GM19099 (cell line): Measurements from ENCODE around the gene CELF5.

Source experiments
- POLR2A ChIP-seq: IDR thresholded peaks from 3 replicates; pipeline ENCODE4 v1.6.1; 2011; ENCODE audit warnings: low read depth; ENCODE audit not compliant: insufficient read length; ENCODE audit errors: extremely low read depth

Gene CELF5

DNA sequence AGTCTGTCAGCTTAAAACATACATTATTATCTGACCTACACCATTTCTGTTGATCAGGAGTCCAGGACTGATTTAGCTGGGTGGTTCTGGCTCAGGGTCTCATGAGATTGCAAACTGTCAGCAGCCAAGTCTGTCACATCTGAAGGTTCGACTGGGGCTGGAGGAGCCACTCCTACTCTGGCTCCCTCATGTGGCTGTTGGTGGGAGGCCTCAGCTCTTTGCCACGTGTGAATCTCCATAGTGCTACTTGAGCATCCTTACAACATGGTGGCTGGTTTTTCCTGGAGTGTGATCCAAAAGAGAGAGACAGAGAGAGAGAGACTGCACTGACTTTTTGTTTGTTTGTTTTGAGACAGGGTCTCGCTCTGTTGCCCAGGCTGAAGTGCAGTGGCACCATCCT lies 78.3 kb downstream of the CELF5 start:
- no peak for TF ChIP-seq POLR2A

DNA sequence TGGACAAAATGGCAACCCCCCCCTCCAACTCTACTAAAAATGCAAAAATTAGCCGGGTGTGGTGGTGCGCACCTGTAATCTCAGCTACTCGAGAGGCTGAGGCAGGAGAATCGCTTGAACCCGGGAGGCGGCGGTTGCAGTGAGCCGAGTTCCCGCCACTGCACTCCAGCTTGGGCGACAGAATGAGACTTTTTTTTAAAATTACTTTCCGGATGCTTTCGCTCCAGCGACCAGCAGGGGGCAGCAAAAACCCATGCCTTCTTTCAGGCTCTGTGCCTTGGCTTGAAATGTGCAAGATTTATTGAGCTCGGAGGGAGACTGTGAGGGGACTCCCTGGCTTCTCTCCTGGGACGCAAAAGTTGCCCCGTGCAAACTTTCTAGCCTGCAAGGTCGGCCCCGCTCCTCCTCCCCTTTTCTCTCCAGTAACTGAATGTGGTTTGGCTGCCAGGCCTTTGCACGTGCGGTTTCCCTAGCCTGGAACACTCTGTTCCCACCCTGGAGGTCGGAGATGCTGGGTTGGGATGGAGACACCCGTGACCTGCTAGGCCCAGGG lies 80.5 kb downstream of the CELF5 start:
- TF ChIP-seq POLR2A = no peak

DNA sequence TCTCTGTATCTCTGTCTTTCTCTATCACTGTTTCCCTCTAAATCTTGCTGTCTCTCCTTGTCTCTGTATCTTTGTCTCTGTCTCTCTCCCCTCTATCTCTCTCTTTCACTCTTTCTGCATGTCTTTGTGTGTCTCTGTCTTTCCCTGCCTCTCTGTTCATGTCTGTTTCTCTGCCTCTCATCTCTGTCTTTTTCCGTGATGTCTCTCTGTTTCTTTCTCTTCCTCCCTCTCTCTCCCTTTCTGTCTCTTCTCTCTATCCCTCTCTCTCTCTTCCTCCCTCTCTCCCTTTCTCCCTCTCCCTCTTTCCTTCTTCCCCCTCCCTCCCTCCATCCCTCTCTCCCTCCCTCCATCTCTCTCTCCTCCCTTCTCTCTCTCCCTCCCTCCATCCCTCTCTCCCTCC lies 85.3 kb downstream of the CELF5 start:
- no peak for TF ChIP-seq POLR2A

DNA sequence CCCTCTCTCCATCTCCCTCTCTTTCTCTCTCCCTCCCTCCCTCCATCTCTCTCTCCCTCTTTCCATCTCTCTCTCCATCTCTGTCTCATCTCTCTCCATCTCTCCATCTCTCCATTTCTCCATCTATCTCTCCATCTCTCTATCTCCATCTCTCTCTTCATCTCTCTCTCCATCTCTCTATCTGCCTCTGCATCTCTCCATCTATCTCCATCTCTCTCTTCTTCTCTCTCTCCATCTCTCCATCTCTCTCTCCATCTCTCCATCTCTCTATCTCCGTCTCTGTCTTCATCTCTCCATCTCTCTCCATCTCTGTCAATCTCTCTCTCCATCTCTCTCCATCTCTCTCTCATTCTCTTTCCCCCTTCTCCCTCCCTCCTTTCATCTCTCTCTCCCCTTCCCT lies 85.8 kb downstream of the CELF5 start:
- no peak for TF ChIP-seq POLR2A

DNA sequence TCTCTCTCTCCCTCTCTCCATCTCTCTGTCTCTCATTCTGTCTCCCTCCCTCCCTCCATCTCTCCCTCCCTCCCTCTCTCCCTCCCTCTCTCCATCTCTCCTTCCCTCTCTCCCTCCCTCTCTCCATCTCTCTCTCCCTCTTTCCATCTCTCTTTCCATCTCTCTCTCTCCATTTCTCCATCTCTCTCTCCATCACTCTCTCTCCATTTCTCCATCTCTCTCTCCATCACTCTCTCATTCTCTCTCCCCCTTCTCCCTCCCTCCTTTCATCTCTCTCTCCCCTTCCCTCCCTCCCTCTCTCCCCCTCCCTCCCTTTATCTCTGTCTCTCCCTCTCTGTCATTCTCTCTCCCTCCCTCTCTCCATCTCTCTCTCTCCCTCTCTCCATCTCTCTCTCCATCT lies 86.2 kb downstream of the CELF5 start:
- no peak for TF ChIP-seq POLR2A

DNA sequence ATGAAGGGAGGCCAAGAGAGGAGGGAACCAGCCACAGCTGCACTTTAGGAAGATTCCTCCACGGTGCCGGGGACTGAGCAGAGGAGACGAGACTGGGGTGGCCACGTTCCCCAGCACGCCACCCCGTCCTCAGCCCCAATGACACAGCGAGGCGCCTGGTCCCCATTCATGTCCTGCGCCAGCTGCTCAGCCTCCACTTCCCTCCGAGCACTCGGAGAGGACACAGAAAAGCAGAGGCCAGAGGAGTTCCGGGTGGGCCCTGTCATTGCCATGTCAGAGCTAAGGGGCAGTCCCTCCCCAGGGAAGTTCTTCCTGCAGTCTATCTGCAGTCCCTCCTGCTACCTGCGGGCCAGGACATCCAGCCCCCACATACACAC lies 88.7 kb downstream of the CELF5 start:
- no peak for TF ChIP-seq POLR2A

DNA sequence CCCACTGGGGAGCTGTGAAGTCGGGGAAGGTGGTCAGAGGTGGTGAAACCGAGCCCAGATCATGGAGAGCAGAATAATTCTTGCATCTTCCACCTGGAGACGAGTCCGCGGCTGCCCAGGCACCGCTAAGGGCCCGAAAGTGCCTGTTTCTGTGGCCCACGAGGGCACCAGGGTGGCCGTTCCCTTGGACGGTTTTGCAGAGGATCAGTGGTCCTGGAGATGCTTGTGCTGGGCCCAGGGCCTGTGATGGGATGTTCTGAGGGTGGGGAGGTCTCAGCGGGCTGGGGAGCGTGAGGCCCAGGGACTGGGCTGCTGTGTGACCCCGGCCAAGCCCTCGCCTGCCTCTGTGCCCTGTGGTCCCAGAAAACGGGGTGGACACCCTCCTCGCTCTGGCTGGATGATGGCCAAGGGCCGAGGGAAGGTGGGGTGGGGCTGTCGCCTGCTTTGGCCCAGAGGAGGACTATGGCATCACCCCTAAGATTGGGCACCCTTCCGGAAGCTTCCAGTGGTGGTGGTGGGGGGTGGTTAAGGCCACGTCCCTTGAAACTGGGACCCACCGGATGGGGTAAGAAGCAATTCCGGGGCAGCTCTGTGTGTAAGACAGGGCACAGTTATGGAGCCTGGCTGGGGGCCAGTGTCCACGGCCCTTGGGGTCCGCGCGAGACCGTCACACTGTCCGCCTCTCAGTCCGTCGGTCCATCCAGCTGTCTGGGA lies 90.7 kb downstream of the CELF5 start:
- TF ChIP-seq POLR2A = no peak

DNA sequence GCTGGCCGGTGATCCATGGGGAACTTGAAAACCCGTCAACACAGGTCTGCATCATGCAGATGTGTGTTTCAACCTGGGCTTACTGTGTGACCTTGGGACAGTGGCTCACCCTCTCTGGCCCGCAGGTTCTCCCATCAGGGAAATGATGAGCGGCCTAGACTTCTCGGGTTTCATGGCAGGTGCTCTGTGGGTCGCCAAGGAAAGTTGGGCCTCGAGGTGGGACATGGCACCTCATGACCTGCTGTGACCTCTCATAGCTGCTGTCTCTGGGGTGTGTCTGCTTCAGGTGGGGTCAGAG lies 91.2 kb downstream of the CELF5 start:
- no peak for TF ChIP-seq POLR2A

DNA sequence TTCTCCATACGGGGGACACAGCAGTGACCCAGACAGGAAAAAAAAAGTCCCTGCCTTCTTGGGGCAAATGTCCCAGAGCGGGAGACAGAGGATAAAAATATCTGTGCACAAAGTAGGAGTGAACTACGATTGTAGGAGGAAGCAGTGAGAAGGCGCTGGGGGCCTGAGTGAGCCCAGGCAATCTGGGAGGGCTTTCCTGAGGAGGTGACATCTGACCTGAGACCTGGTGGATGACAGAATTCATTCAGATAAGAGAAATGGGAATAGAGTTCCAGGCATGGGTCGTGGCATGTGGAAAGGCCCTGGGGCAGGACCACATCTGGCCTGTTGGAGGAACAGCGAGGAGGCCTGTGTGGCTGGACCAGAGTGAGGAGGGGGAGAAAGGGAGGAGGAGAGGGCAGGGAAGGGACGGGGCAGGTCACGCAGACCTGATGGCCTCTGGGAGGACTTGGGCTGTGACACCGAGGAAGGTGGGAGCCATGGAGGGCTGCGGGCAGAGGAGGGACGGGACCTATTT lies 91.7 kb downstream of the CELF5 start:
- TF ChIP-seq POLR2A = no peak

DNA sequence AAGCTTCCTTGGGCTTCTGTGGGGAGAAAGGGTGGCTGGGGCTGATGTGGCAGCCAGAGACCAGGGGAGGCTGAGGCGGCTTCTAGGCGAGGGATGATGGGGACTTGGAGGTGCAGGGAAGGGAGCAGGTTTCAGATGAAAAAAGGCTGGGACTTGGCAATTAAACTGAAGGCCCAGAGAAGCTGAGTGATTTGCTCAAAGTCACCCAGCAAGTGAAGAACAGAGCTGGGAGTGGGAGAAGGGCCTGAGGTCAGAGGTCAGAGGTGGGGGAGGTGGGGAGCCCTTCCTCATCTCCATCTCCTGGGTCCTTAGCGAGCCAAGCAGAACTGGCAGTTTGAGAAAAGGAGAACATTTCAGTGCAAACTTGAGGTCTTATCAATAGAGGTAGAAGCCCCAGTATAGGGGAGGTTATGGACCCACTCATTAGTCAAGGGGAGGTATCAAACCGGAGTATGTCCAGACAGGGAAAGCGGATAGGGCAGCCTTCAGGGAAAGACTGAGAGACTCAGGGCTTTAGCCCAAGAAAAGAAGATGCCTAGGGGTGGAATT lies 92.3 kb downstream of the CELF5 start:
- TF ChIP-seq POLR2A = no peak

DNA sequence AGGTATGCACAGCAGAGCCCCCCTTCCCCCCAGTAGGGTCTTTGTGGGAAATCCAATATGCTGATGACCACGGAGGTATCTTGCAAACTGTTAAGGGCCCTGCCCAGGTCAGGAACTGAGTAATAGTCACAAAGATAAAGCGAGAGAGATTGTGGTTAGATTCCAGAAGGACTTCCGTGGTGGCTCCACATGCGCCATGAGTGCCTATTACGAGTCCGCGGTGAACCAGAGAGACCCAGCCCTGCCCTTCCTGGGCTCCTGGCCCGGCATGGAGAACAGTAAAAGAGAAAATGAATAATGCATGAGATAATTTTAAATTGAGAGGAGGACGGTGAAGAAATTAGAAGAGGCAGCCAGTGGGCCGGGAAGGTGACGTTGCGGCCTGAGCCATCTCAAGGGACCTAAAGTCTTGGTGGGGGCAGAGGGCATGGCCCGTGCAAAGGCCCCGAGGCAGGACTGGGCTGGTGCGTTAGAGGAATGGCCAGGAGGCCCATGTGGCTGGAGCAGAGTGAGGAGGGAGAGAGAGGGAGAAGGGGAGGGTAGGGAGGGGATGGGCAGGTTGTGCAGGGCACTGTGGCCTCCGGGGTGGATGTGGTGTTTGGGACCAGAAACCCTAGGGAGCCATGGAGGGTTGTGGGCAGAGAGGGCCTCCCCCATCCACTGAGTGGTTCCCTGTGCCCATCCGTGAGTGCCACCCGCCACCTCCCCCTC lies 95.3 kb downstream of the CELF5 start:
- TF ChIP-seq POLR2A = no peak

DNA sequence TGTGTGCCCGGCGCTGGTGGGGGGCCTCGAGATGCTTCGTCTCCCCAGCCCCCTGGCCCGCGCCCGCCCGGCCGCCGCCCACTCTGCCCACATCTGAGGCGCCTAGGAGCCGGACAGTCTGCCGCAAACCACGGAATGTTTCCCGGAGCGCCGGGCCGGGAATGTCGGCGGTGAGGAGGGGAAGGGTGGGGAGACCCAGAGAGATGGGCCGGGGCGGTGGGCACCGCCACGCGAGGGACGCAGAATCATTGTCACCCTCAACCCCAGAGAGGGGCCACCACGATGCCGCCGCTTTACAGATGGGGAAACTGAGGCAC lies 95.9 kb downstream of the CELF5 start:
- TF ChIP-seq POLR2A = no peak

DNA sequence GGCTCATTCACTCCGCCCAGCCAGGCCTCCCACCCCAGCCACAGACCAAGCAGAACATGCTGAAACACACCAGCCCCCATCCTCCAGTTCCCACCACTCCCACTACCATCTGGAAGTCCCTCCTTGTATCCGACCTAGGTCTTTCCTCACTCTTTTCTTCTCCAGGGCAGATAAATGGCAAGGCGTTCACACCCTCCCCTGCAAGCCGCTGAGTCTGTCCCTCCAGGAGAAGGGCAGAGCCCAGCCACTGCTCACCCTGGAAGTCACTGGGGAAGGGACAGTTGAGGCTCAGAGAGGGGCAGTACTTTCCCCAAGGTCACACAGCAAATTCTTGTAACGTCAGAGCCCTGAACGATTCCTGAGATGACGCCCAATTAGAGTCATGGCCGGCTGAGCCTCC lies 96.4 kb downstream of the CELF5 start:
- TF ChIP-seq POLR2A = no peak

DNA sequence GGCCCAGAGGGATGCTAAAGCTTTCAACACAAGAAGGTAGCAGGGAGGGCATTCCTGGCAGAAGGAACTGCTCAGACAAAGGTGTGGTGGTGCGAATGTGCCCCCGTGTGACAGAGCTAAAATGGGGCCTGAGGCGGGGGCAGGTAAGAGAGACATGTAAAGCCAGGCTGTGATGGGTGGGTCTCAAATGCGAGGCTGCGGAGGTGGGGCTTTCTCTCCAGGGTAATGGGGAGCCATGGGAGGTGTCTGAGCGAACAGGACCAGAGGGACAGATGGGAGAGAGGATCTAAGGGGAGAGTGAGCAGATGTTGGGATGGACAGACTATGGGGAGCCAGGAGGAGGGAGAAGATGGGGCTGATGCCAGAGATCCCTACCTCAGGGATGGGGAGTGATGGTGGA lies 97.2 kb downstream of the CELF5 start:
- no peak for TF ChIP-seq POLR2A

DNA sequence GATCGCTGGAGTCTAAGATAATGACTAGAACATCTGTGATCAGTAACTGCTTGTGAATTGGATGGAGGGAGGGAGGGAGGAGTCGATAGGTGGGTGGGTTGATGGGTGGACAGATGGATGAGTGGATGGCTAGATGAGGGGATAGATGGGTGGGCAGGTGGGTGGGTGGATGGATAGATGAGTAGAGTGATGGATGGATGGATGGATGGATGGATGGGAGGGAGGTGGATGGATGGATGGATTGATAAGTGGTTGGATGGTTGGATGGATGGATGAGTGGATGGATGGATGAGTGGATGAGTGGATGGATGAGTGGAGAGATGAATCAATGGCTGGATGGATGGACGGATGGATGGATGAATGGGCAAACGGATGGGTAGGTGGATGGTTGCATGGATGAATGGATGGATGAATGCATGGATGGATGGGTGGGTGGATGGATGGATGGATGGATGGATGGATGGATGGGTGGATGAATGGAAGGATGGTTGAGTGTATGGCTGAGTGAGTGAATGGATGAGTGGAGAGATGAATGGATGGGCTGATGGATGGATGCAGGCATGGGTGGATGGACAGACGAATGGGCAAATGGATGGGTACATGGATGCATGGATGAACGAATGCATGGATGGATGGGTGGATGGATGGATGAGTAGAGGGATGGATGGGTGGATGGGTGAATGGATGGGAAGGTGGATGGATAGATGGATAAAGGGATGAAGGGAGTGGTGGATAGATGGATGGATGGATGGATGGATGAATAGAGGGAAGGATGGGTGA lies 97.9 kb downstream of the CELF5 start:
- TF ChIP-seq POLR2A = no peak
